Upper lobe of right lung (tissue), 1 donor: ENCODE results near the gene ERC2. TPM values are rescaled to one million over a fixed set of nuclear protein-coding genes. Genes with fewer than 3 reads are reported as not detected.

Experiments used
- ATAC-seq: fragments of 200-7000 bp; cut with Tn5 transposase; one replicate; pipeline ENCODE4 v1.9.1; 2020; ENCODE audit warnings: mild to moderate bottlenecking, moderate library complexity
- DNase-seq: peaks from one replicate; pipeline ENCODE4 v3.0.0-alpha.2; 2020
- H3K27ac ChIP-seq: fragments of 200-600 bp; one replicate; pipeline ENCODE4 v1.8.0; 2022
- H3K27me3 ChIP-seq: fragments of 200-600 bp; one replicate; pipeline ENCODE4 v1.8.0; 2022; ENCODE audit warnings: mild to moderate bottlenecking
- H3K36me3 ChIP-seq: fragments of 200-600 bp; one replicate; pipeline ENCODE4 v1.8.0; 2022
- H3K4me1 ChIP-seq: fragments of 200-600 bp; one replicate; pipeline ENCODE4 v1.8.0; 2022
- H3K4me3 ChIP-seq: fragments of 200-600 bp; one replicate; pipeline ENCODE4 v1.8.0; 2022; ENCODE audit warnings: mild to moderate bottlenecking
- H3K9me3 ChIP-seq: fragments of 200-600 bp; one replicate; pipeline ENCODE4 v1.8.0; 2022
- CTCF ChIP-seq: fragments of 200-600 bp; IDR thresholded peaks from one replicate; pipeline ENCODE4 v1.8.0; 2022; ENCODE audit warnings: antibody characterized with exemption
- intact Hi-C: fragments of 100-400 bp; cut with DNase I; formaldehyde crosslinking; loops from one replicate; pipeline ENCODE4 v1.11.0; 2022
- total RNA-seq: library from RNA; stranded (reverse); fragmentation: NEBNext Ultra II Directional; extraction: Animal tissue kit (Norgen Biotek cat#: 25700); gene quantifications from one replicate; pipeline ENCODE4 v1.2.1, GENCODE V29; 2021
- donor health status: DM: no; HTN: yes; CAD: no; lungs with severe emphysema.

The ERC2 gene
- total RNA-seq, 1 donor from 2014 or later, result 1.4 TPM

- H3K27me3 ChIP-seq, result peaks cover 3% of the 10 kb centered on the region
- intact Hi-C loops, result no loop called here
- no peak overlapping the region for H3K4me3 ChIP-seq
- TF ChIP-seq CTCF, result no peak
- H3K36me3 ChIP-seq, result no peaks in the 10 kb centered on the region
- no peak for ATAC-seq
- DNase-seq, result no peak
- H3K27ac ChIP-seq, result no peak overlapping the region
- no peaks in the 10 kb centered on the region for H3K4me1 ChIP-seq
- H3K9me3 ChIP-seq, result no peaks in the 10 kb centered on the region
Observed at GRCh38 chr3:56404884-56405283, 63.4 kb downstream of the ERC2 start.

- Histone ChIP-seq H3K9me3 (no peaks in the 10 kb centered on the region), H3K4me3 (no peak overlapping the region), H3K4me1 (no peaks in the 10 kb centered on the region), H3K27ac (no peak overlapping the region), H3K27me3 (peaks cover under 1% of the 10 kb centered on the region), H3K36me3 (no peaks in the 10 kb centered on the region)
- ATAC-seq, result no peak
- no peak for DNase-seq
- TF ChIP-seq CTCF, result no peak
- intact Hi-C loops, result no loop called here
Observed at GRCh38 chr3:56398659-56399058, 69.6 kb downstream of the ERC2 start.

- no peak for TF ChIP-seq CTCF
- H3K9me3 ChIP-seq, result no peaks in the 10 kb centered on the region
- no peak overlapping the region for H3K27ac ChIP-seq
- intact Hi-C loops, result no loop called here
- H3K27me3 ChIP-seq, result no peaks in the 10 kb centered on the region
- DNase-seq, result no peak
- H3K4me1 ChIP-seq, result no peaks in the 10 kb centered on the region
- ATAC-seq, result no peak
- H3K36me3 ChIP-seq, result no peaks in the 10 kb centered on the region
- no peak overlapping the region for H3K4me3 ChIP-seq
Observed at GRCh38 chr3:56397798-56398197, 70.5 kb downstream of the ERC2 start.

- no peak for TF ChIP-seq CTCF
- H3K36me3 ChIP-seq, result no peaks in the 10 kb centered on the region
- no peak overlapping the region for H3K4me3 ChIP-seq
- intact Hi-C loops, result no loop called here
- no peaks in the 10 kb centered on the region for H3K9me3 ChIP-seq
- ATAC-seq, result no peak
- H3K27me3 ChIP-seq, result no peaks in the 10 kb centered on the region
- no peak overlapping the region for H3K27ac ChIP-seq
- no peak for DNase-seq
- no peaks in the 10 kb centered on the region for H3K4me1 ChIP-seq
Observed at GRCh38 chr3:56389183-56389830, 79.0 kb downstream of the ERC2 start.

- DNase-seq, result no peak
- H3K27ac ChIP-seq, result no peak overlapping the region
- H3K27me3 ChIP-seq, result no peaks in the 10 kb centered on the region
- no peak overlapping the region for H3K4me3 ChIP-seq
- no peak for TF ChIP-seq CTCF
- intact Hi-C loops, result no loop called here
- H3K36me3 ChIP-seq, result no peaks in the 10 kb centered on the region
- H3K9me3 ChIP-seq, result no peaks in the 10 kb centered on the region
- H3K4me1 ChIP-seq, result no peaks in the 10 kb centered on the region
- no peak for ATAC-seq
Observed at GRCh38 chr3:56383092-56383491, 85.2 kb downstream of the ERC2 start.

- DNase-seq (no peak), ATAC-seq (no peak)
- TF ChIP-seq CTCF, result no peak
- Histone ChIP-seq H3K27ac (no peak overlapping the region), H3K27me3 (no peaks in the 10 kb centered on the region), H3K36me3 (no peaks in the 10 kb centered on the region), H3K4me3 (no peak overlapping the region), H3K4me1 (no peaks in the 10 kb centered on the region), H3K9me3 (no peaks in the 10 kb centered on the region)
- intact Hi-C loops, result no loop called here
Observed at GRCh38 chr3:56379723-56380287, 88.5 kb downstream of the ERC2 start.
